ENCODE data around the gene PTPRR. TPM values are rescaled to one million over a fixed set of nuclear protein-coding genes. Genes with fewer than 3 reads are reported as not detected.

PTPRR gene
- total RNA-seq, 1 donor from 2014 or later: 0.46 TPM

- no peak for DNase-seq (ENCODE audit: low read depth)
- no peak overlapping the region for H3K4me3 ChIP-seq (ENCODE audit: low read depth, low read length)
- no peak for TF ChIP-seq CTCF (conservative IDR thresholded peaks at IDR 0.05; ENCODE audit: low read depth, low read length)
Measured at GRCh38 chr12:70890895-70891832, 29.4 kb downstream of the PTPRR start.

- no peak for DNase-seq (ENCODE audit: low read depth)
- no peak for TF ChIP-seq CTCF (conservative IDR thresholded peaks at IDR 0.05; ENCODE audit: low read depth, low read length)
- no peak overlapping the region for H3K4me3 ChIP-seq (ENCODE audit: low read depth, low read length)
Measured at GRCh38 chr12:70885956-70886355, 34.6 kb downstream of the PTPRR start.

GRCh38 chr12:70883855-70884254 is 36.7 kb downstream of the PTPRR start:
- no peak for TF ChIP-seq CTCF (conservative IDR thresholded peaks at IDR 0.05; ENCODE audit: low read depth, low read length)
- H3K4me3 ChIP-seq (ENCODE audit: low read depth, low read length): no peak overlapping the region
- no peak for DNase-seq (ENCODE audit: low read depth)

GRCh38 chr12:70880744-70881143 is 39.8 kb downstream of the PTPRR start:
- TF ChIP-seq CTCF (conservative IDR thresholded peaks at IDR 0.05; ENCODE audit: low read depth, low read length): no peak
- no peak overlapping the region for H3K4me3 ChIP-seq (ENCODE audit: low read depth, low read length)
- DNase-seq (ENCODE audit: low read depth): no peak

- TF ChIP-seq CTCF (conservative IDR thresholded peaks at IDR 0.05; ENCODE audit: low read depth, low read length): no peak
- H3K4me3 ChIP-seq (ENCODE audit: low read depth, low read length): no peak overlapping the region
- no peak for DNase-seq (ENCODE audit: low read depth)
Measured at GRCh38 chr12:70876952-70877351, 43.6 kb downstream of the PTPRR start.

GRCh38 chr12:70875628-70876027 is 44.9 kb downstream of the PTPRR start:
- no peak overlapping the region for H3K4me3 ChIP-seq (ENCODE audit: low read depth, low read length)
- TF ChIP-seq CTCF (conservative IDR thresholded peaks at IDR 0.05; ENCODE audit: low read depth, low read length): no peak
- DNase-seq (ENCODE audit: low read depth): no peak
